ENCODE results near the gene SBNO2. TPM values are rescaled to one million over a fixed set of nuclear protein-coding genes. Genes with fewer than 3 reads are reported as not detected.
"Not testable (repeated sequence)": the region's sequence is repeated elsewhere in the genome, so short reads cannot be mapped to it uniquely, and the experiment has no call there.

SBNO2 gene
- total RNA-seq, 1 donor from 2014 or later: 91.6 TPM

DNA sequence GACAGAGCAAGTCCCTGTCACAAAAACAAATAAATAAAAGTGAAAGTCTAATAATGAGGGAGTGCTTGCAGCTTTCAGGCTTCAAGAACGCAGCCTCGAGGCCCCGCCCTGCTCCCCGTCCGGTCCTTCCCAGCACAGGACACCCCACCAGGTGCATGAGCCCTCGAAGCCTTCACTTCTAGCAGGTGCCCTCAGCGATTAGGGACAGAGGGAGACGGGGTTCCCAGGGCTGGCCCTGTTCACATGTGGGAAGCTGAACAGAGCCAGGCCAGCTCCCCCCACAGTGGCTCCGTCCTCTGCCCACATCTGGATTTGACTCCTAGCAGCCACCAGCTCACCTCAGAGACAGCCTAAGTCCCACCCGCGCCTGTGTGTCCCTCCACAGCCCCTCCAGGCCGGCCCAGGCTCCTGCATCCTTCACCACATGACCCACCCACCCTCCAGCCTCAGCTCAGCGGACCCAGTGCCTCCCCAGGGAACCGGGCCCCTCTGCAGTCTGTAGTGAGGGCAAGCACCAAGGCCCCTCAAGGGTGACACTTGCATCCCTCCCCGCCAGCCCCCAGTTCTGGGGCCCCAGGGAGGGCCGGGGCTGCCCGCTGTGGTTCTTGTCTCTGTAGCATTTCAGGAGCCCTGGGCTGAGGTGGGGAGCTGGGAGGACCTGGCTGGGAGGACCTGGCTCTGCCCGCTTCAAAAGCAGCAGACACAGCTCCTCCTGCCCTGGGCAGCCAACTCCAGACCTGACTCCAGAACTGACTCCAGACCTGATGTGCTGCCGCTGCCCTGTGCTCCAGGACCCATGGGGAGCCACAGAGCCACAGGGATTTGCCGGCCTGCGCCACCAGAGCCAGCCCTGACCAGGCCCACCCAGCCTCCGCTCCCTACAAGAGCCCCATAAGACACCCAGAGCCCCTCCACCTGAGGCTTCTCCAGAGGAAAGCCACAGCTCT lies 43.0 kb downstream of the SBNO2 start:
- Histone ChIP-seq H3K9me3 (no peaks in the 10 kb centered on the region), H3K27ac (peak overlapping the region; percentile 97), H3K27me3 (ENCODE audit: low read depth) (no peaks in the 10 kb centered on the region), H3K4me3 (peak overlapping the region; percentile 85), H3K36me3 (peaks cover 36% of the 10 kb centered on the region), H3K4me1 (peaks cover 90% of the 10 kb centered on the region)
- TF ChIP-seq, protein P1, sequence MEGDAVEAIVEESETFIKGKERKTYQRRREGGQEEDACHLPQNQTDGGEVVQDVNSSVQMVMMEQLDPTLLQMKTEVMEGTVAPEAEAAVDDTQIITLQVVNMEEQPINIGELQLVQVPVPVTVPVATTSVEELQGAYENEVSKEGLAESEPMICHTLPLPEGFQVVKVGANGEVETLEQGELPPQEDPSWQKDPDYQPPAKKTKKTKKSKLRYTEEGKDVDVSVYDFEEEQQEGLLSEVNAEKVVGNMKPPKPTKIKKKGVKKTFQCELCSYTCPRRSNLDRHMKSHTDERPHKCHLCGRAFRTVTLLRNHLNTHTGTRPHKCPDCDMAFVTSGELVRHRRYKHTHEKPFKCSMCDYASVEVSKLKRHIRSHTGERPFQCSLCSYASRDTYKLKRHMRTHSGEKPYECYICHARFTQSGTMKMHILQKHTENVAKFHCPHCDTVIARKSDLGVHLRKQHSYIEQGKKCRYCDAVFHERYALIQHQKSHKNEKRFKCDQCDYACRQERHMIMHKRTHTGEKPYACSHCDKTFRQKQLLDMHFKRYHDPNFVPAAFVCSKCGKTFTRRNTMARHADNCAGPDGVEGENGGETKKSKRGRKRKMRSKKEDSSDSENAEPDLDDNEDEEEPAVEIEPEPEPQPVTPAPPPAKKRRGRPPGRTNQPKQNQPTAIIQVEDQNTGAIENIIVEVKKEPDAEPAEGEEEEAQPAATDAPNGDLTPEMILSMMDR (IDR thresholded peaks at IDR 0.05): no peak
- intact Hi-C loops (cut with DNase I): no loop called here
- ATAC-seq (peak; percentile 0 to 1), DNase-seq (no peak)

DNA sequence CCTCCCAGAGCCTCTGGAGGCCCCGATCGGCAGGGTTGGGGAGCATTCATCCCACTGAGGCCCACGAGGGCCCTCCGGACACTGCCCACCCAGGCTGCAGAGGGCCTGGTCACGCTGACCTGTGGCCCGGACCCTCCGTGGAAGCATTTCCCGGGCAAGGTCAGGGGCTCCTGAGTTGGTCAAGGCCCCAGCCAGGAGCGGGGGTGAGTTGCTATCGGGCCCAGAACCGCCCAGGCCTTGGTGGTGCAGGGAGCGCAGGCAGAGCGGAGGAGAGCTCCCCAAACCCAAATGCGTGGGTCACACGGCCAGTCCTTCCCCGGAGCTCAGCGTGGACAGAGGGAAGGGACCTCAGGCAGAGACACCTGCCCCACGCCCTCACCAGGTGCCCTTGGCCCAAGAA lies 44.5 kb downstream of the SBNO2 start:
- DNase-seq: no peak
- no peaks in the 10 kb centered on the region for H3K27me3 ChIP-seq (ENCODE audit: low read depth)
- peak overlapping the region; percentile 85 for H3K4me3 ChIP-seq
- intact Hi-C loops (cut with DNase I): no loop called here
- H3K36me3 ChIP-seq: peaks cover 42% of the 10 kb centered on the region
- TF ChIP-seq, protein P1 (IDR thresholded peaks at IDR 0.05): no peak
- H3K9me3 ChIP-seq: no peaks in the 10 kb centered on the region
- no peak overlapping the region for H3K27ac ChIP-seq
- ATAC-seq: no peak
- H3K4me1 ChIP-seq: peaks cover 77% of the 10 kb centered on the region

- Histone ChIP-seq H3K4me1 (peaks cover 72% of the 10 kb centered on the region), H3K36me3 (peaks cover 47% of the 10 kb centered on the region)
- intact Hi-C loops (cut with DNase I); H3K4me3 ChIP-seq; ATAC-seq; H3K9me3 ChIP-seq; H3K27me3 ChIP-seq (ENCODE audit: low read depth); DNase-seq; H3K27ac ChIP-seq: not testable (repeated sequence)
Observed at GRCh38 chr19:1129084-1129483, 45.0 kb downstream of the SBNO2 start.

- TF ChIP-seq, protein P1 (IDR thresholded peaks at IDR 0.05): no peak
- no peak overlapping the region for H3K27ac ChIP-seq
- ATAC-seq: no peak
- H3K4me1 ChIP-seq: peaks cover 62% of the 10 kb centered on the region
- no peaks in the 10 kb centered on the region for H3K9me3 ChIP-seq
- H3K4me3 ChIP-seq: no peak overlapping the region
- DNase-seq: no peak
- peaks cover 57% of the 10 kb centered on the region for H3K36me3 ChIP-seq
- no peaks in the 10 kb centered on the region for H3K27me3 ChIP-seq (ENCODE audit: low read depth)
- intact Hi-C loops (cut with DNase I): no loop called here
Observed at GRCh38 chr19:1128106-1128505, 46.0 kb downstream of the SBNO2 start.

- TF ChIP-seq, protein P1 (IDR thresholded peaks at IDR 0.05): no peak
- DNase-seq (peak; percentile 34), ATAC-seq (no peak)
- Histone ChIP-seq H3K27me3 (ENCODE audit: low read depth) (no peaks in the 10 kb centered on the region), H3K4me1 (peaks cover 53% of the 10 kb centered on the region), H3K4me3 (no peak overlapping the region), H3K36me3 (peaks cover 66% of the 10 kb centered on the region), H3K27ac (peak overlapping the region; percentile 18), H3K9me3 (no peaks in the 10 kb centered on the region)
- intact Hi-C loops (cut with DNase I): no loop called here
Observed at GRCh38 chr19:1126984-1127760, 46.9 kb downstream of the SBNO2 start.
